Activated CD8-positive, alpha-beta memory T cell treated with anti-CD3 and anti-CD28 coated beads, Interleukin-2, amount 50 U/mL, for 1 hour (primary cell): ENCODE measurements around the gene CENPP.

Experiments used
- DNase-seq: peaks from one replicate; pipeline ENCODE4 v3.0.0-alpha.2; 2020; ENCODE audit errors: extremely low read depth

CENPP gene

DNA sequence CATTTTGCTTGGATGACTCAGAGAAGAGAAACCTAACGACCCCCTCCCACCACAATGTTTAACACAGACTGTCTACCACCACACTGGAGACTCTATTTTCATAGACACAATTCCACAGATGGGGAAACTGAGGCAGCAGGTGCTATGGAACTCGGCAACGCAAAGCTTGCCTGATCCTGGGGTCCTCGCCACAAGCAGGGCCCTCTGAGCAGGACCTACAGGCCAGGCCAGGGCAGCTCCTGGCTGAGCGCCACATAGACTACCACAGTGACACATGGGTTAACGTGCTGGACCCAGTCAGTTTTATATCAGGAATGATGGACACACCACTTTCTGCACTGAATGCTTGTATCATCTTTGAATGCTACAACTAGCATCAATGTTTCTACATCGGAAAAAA, 332.4 kb downstream of the CENPP start:
- no peak for DNase-seq

DNA sequence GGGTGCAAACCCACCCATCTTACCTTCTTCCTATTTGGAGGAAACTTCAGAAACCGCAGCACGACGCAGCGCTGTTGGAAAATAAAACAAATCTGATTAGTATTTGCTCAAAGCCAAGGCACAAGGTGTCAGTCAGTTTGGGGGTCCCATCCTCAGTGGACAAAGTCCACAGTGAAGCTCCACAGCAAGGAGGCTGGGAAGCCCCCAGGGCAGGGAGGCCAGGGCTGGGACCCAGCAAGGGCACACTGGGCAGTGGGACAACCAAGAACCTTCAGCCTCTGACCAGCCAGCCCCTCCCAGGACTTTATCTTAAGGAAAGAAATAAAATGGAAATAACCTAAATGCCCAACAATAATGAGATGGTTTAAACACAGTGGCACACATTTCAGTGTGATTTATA, 332.9 kb downstream of the CENPP start:
- no peak for DNase-seq

DNA sequence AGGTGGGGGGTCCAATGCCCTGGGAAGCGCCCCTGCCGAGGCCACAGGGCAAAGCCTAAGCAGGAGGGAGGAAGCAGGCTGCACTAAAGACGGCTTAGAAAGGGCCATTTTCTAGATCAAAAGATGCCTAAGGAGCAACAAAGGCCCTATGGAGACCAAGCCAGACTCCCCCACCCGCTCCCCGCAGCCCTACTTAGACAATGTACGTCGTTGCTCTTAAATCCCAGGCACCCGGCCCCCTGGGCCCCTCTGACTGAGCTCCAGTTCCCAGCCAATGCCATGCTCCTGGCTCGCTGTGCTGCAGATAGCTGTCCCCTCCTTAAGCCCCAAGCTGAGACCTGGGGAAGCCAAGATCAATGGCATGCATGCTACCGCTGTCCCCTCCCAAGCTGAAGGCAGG, 333.8 kb downstream of the CENPP start:
- DNase-seq = no peak

DNA sequence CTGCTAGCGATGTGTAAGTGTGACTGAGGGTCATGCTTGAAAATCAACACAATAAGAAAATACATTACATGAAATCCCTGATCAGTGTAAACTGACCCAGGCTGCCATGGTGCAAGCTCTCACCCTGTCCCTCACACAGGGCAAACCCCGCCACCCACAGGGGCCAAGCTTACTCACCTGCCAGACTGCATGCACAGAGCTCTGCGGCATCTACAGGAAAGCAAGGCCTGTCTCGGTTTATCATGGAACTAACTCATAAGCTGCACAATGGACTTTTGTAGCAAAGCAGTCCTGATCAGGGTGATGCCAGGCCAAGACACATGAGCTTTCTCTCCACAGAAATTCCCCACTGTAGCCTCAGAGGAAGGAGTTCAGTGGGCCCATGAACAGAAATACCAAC, 334.5 kb downstream of the CENPP start:
- no peak for DNase-seq

DNA sequence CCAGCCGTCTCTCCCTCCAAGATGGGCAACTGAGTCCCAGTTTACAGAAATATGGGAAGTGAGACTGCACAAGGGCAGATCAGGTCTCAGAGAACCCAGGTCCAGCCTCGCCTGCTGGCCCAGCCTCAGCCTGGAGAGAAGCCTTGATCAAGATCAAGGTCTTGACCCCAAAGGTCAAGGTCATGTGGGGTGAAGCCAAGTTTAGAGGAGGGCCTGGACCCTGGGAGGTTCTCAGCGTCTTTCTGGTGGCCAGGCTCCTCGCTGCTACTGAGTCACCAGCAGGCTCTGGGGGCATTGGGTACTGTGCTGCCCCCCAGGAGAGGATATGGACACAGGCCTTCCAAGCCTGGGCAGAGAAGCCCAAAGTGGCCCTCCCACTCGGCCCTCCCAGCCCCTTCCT, 335.4 kb downstream of the CENPP start:
- no peak for DNase-seq

DNA sequence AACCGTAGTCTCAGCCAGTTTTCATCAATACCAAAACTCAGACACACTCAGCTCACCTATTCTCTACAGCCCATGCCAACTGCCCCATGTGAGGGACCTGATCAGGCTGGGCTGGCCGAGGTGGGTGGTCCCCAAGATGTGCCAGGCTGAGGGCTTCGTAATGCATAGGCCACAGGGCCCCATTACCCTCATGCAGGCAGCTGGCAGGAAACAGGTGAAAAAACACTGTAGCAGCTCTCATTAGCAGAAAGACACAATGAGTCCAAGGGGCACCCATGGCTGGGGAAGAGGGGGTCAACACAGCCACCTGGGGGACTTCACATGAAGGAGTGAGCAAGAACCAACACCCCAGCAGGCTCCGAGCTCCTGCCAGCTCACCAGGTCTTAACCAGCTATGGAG, 336.0 kb downstream of the CENPP start:
- no peak for DNase-seq

DNA sequence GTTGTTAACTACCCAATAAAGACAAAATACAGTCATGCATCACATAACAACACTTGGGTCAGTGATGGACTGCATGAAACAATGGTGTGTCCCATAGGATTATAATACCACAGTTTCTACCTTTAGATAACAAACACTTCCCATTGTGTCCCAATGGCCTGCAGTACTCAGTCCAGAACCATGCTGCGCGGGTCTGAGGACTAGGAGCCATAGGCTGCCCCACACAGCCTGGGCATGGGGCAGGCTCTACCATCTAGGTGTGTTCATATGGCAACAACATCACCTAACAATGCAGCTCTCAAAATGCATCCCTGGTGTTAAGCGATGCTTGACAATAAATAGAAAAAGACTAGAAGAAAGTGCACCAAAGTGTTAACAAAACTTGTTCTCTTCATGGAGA, 337.4 kb downstream of the CENPP start:
- no peak for DNase-seq

DNA sequence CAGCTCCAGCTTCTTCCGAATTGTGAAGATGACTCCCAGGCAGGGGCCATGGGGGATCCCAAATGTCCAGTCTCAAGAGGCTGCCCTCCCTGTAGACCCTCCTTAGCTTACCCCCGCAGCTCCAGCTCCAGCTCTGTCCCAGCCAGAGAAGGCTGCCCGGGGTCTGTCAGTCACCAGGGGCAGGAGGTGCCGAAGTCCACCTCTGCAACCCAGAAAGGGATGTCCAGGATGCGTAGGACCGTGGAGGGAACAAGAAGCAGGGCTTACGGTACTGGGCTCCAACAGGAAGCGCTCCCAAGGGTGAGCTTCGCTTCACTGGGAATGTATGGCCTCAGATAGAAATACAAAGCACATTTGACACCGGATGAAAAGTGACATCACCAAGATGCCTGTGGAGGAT, 338.2 kb downstream of the CENPP start:
- DNase-seq = no peak

DNA sequence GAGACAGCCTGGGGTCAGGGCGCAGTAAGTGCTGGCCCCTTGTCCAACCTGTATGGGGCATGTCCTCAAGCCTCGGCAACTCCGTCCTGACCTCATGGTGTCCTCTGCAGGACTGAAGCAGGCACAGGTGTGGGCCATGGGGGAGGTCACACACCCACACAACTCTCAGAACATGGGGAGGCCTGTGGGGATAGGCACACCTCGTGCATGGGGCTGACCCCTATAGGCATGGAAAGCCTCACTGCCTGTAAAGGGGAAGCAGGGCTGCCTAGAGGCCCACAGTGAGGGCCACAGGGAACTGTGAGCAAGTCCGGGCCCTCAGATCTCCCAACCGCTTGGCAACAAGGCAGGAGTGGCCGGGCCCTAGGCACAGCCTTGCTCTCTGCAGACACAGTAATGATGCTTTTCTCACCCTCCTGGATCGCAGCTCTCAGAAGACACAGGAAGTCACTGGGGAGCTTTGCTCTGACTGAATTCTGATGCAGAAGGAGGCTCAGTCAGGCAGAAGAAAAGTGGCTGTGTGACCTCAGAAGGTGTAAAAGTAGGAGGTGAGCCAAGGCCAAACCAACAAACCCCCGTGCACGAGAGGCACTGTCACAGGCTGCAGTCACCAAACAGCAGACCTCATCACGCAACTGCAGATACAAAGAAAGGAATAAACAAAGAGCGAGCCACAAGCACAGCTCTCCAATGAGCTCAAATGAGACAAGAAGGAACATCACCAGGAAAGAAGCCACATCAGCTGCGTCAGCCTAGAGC, 338.8 kb downstream of the CENPP start:
- no peak for DNase-seq

DNA sequence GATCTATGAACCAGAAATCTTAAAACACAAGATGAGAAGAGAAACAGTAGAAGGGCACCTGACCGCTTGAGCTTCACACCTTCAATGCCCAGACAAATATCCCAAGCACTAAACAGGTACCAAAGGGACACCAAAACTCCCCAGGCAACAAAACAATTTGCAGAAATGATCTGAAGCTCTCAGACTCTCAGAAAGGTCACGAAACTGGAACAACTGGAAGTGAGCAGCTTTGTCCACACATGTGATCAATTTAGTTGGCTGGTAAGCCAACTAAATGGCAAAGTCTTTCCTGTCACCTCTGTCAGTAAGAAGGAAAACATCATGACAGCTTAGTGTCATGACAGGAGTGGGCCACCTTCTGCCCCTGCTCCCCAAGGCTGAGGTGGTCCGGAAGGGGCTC, 340.1 kb downstream of the CENPP start:
- DNase-seq = no peak

DNA sequence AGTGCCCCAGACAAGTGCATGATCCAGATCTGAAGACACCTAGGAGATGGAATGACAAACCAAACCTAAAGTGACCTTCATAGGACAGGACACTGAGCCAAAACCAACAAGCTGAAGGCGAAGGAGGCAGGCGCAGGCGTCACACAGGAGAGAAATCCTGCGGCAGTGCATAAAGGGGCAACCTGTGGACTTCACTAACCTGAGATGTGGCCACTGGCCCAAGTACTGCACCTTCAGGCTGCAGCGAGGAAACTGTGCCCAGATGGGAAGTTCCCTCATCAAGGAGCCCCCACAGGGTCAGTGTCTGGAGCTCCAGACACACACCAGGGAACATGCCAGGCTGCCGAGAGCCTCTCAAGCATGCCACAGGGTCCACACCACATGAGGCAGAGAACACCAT, 340.5 kb downstream of the CENPP start:
- DNase-seq = no peak

DNA sequence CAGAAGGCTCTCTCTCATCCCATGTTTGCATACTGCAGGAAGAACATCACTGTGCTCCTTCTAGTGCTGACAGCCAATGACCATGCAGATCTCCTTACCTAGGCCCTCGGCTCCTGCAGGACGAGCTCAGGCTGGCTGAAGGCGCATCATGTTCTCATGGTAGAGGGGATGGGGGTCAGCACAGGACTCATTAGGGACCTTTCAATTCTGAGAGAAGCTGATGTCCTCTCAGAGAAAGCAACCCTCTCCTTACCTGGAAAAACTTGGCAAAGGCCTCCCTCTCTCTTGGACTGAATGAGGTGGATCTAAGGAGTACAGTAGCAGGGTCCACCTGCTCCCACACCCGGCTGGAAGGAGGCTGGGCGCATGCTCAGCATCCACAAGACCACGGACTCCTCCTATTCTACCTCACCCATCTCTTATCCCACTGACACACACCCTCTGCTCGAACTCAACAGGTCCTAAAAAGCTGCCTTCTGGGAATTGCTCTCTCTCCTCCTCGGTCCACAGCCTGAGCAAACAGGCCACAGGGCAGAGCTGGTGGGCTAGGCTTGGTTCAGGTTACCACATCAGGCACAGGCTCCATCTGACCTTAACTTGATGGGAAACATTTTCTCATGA, 341.3 kb downstream of the CENPP start:
- no peak for DNase-seq

DNA sequence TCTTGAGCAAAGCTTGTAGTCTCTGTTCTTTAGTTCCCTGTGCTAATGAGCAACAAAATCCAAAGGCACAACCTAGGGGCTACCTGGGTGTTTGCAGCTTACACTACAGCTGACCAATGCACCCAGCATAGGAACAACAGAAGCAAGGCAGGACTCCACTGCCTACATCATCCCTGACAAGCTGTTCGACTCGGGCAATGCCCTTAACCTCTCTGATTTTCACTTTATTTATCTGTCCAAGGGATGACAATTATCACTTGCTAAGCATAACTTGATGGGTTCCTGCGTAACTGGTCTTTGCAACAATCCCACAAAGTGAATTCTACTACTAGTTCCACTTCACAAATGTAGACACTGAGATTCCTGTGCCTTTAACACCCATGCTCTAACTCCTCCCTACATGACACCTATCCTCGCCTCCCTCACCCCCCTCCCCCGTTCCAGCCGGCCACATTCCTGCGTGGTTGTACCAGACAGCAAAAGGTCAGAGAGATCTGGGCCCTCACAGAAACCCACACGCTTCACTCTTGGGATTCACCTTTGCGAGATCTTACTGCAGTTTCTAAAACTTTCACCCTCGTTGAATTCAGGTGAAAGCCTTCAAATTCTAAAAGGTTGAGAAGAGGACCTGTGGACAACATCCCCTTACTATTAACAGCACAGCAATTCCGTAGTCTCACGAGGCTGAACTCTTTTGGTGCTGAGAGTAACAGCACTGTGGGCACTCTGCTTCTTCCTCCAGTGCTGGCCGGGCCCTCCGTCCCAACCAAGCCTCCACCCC, 343.2 kb downstream of the CENPP start:
- no peak for DNase-seq

DNA sequence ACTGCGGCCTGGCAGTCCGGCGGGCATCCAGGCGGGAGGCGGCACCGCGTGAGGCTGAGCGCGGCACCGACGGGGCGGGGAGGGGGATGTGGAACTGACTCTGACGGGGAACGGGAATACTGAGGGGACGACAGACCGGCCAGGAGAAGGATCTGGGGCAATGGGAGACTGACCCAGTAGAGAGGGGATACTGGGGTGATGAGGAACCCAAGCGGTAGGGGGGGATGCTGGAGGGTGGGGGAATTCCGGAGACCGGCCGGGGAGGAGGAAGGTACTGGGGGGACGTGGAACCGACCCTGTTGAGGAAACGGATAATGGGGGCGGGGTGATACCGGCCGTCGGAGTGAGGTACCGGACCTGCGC, 343.8 kb downstream of the CENPP start:
- DNase-seq = no peak
